ENCODE measurements around the gene VARS2. TPM values are rescaled to one million over a fixed set of nuclear protein-coding genes. Genes with fewer than 3 reads are reported as not detected.

Gene VARS2
- polyA plus RNA-seq, 1 experiment = 16.1 TPM

- TF ChIP-seq CTCF (IDR thresholded peaks at IDR 0.05; ENCODE audit: insufficient read depth, low read depth, low read length) = no peak
- CTCF ChIA-PET = interaction anchor here (0.8 to 1.8 kb wide), 10 partner anchors 9 to 210 kb away, joined by 3 to 6 read pairs (median 4); no protein-coding TSS in a partner anchor
- no peak for DNase-seq (ENCODE audit: low read depth)
- no peak overlapping the region for H3K4me3 ChIP-seq (ENCODE audit: low read depth, low read length)
- POLR2A ChIA-PET = no interaction called here
- H3K27me3 ChIP-seq (ENCODE audit: control insufficient read depth, insufficient read depth, low read length) = no peaks in the 10 kb centered on the region
- H3K36me3 ChIP-seq (ENCODE audit: control insufficient read depth, insufficient read depth, low read length) = peaks cover 16% of the 10 kb centered on the region
These were observed 24.5 kb upstream of the VARS2 start for GRCh38 chr6:30889496-30889885.

- DNase-seq (ENCODE audit: low read depth) = no peak
- POLR2A ChIA-PET = no interaction called here
These were observed 24.0 kb upstream of the VARS2 start for GRCh38 chr6:30889921-30890645.

GRCh38 chr6:30890646-30891449, 23.2 kb upstream of the VARS2 start:
- TF ChIP-seq CTCF (IDR thresholded peaks at IDR 0.05; ENCODE audit: insufficient read depth, low read depth, low read length) = no peak
- H3K36me3 ChIP-seq (ENCODE audit: control insufficient read depth, insufficient read depth, low read length) = peaks cover 21% of the 10 kb centered on the region
- DNase-seq (ENCODE audit: low read depth) = no peak
- H3K27me3 ChIP-seq (ENCODE audit: control insufficient read depth, insufficient read depth, low read length) = no peaks in the 10 kb centered on the region
- ChIA-PET POLR2A (no interaction called here), CTCF (interaction anchor here (0.6 to 1.4 kb wide), 4 partner anchors 10 to 62 kb away, joined by 3 to 6 read pairs (median 3); no protein-coding TSS in a partner anchor)
- no peak overlapping the region for H3K4me3 ChIP-seq (ENCODE audit: low read depth, low read length)

More at GRCh38 chr6:30889921-30890645, 24.0 kb upstream of the VARS2 start:
- peaks cover 16% of the 10 kb centered on the region for H3K36me3 ChIP-seq (ENCODE audit: control insufficient read depth, insufficient read depth, low read length)
- CTCF ChIA-PET = interaction anchor here (0.6 to 1.8 kb wide), 8 partner anchors 8 to 63 kb away, joined by 3 to 6 read pairs (median 3); no protein-coding TSS in a partner anchor
- no peaks in the 10 kb centered on the region for H3K27me3 ChIP-seq (ENCODE audit: control insufficient read depth, insufficient read depth, low read length)
- TF ChIP-seq CTCF (IDR thresholded peaks at IDR 0.05; ENCODE audit: insufficient read depth, low read depth, low read length) = no peak
- H3K4me3 ChIP-seq (ENCODE audit: low read depth, low read length) = no peak overlapping the region

- ChIA-PET CTCF (no interaction called here), POLR2A (no interaction called here)
- Histone ChIP-seq H3K36me3 (ENCODE audit: control insufficient read depth, insufficient read depth, low read length) (peaks cover 23% of the 10 kb centered on the region), H3K4me3 (ENCODE audit: low read depth, low read length) (no peak overlapping the region), H3K27me3 (ENCODE audit: control insufficient read depth, insufficient read depth, low read length) (no peaks in the 10 kb centered on the region)
- no peak for DNase-seq (ENCODE audit: low read depth)
- no peak for TF ChIP-seq CTCF (IDR thresholded peaks at IDR 0.05; ENCODE audit: insufficient read depth, low read depth, low read length)
These were observed 22.7 kb upstream of the VARS2 start for GRCh38 chr6:30891450-30891723.

- ChIA-PET CTCF (no interaction called here), POLR2A (no interaction called here)
- Histone ChIP-seq H3K4me3 (ENCODE audit: low read depth, low read length) (no peak overlapping the region), H3K36me3 (ENCODE audit: control insufficient read depth, insufficient read depth, low read length) (peaks cover 23% of the 10 kb centered on the region), H3K27me3 (ENCODE audit: control insufficient read depth, insufficient read depth, low read length) (no peaks in the 10 kb centered on the region)
- DNase-seq (ENCODE audit: low read depth) = no peak
- TF ChIP-seq CTCF (IDR thresholded peaks at IDR 0.05; ENCODE audit: insufficient read depth, low read depth, low read length) = no peak
These were observed 22.1 kb upstream of the VARS2 start for GRCh38 chr6:30891816-30892538.
